Liver (tissue), 8 donors: ENCODE results near the gene RMP24.

Source experiments
- DNase-seq: peaks from one replicate; pipeline ENCODE4 v3.0.0-alpha.2; 2017; ENCODE audit warnings: low spot score
- H3K27ac ChIP-seq, 2 donors: one replicate each; pipeline ENCODE4 v1.7.0; 2013; ENCODE audit warnings: inconsistent platforms in 2 of 2, low read length in 2 of 2, control low read depth in 1 of 2, low read depth in 1 of 2, mild to moderate bottlenecking in 1 of 2
- H3K27me3 ChIP-seq, 4 donors: one replicate each; pipeline versions ENCODE4 v1.6.1 to v1.7.0; 2013; ENCODE audit warnings: low read length in 3 of 4, inconsistent platforms in 1 of 4, mild to moderate bottlenecking in 1 of 4, moderate library complexity in 1 of 4; ENCODE audit not compliant: control insufficient read depth in 4 of 4, insufficient read depth in 4 of 4
- H3K36me3 ChIP-seq, 4 donors: one replicate each; pipeline versions ENCODE4 v1.6.1 to v1.7.0; 2013; ENCODE audit warnings: low read length in 3 of 4, mild to moderate bottlenecking in 3 of 4, low read depth in 1 of 4, moderate library complexity in 1 of 4; ENCODE audit not compliant: control insufficient read depth in 4 of 4, insufficient read depth in 3 of 4
- H3K4me1 ChIP-seq, 4 donors: one replicate each; pipeline versions ENCODE4 v1.6.1 to v1.7.0; 2013; ENCODE audit warnings: low read length in 3 of 4, mild to moderate bottlenecking in 3 of 4, moderate library complexity in 1 of 4; ENCODE audit not compliant: control insufficient read depth in 4 of 4, insufficient read depth in 4 of 4
- H3K4me3 ChIP-seq, 3 donors: one replicate each; pipeline versions ENCODE4 v1.6.1 to v1.7.0; 2013; ENCODE audit warnings: low read length in 3 of 3, control low read depth in 1 of 3, low read depth in 1 of 3, mild to moderate bottlenecking in 1 of 3
- H3K9ac ChIP-seq, 2 donors: one replicate each; pipeline ENCODE4 v1.7.0; 2013; ENCODE audit warnings: low read length in 2 of 2, mild to moderate bottlenecking in 2 of 2, moderate library complexity in 2 of 2, control low read depth in 1 of 2, low read depth in 1 of 2
- H3K9me3 ChIP-seq, 4 donors: one replicate each; pipeline versions ENCODE4 v1.6.1 to v1.7.0; 2013; ENCODE audit warnings: low read length in 3 of 4; ENCODE audit not compliant: control insufficient read depth in 4 of 4
- CTCF ChIP-seq: fragments of 150-350 bp; IDR thresholded peaks from 2 replicates; pipeline ENCODE4 v1.5.1; 2017; ENCODE audit warnings: improper control_type of control experiment, low read depth, low read length; ENCODE audit not compliant: missing input control
- EGR1 ChIP-seq, 2 donors: IDR thresholded peaks; 2 replicates each; pipeline ENCODE4 v1.6.1; 2016 to 2018; ENCODE audit warnings: antibody characterized with exemption in 2 of 2, low read depth in 2 of 2
- FOXA1 ChIP-seq: IDR thresholded peaks from 2 replicates; pipeline ENCODE4 v1.6.1; 2016; ENCODE audit warnings: antibody characterized with exemption
- FOXA2 ChIP-seq: IDR thresholded peaks from 2 replicates; pipeline ENCODE4 v1.6.1; 2016; ENCODE audit warnings: antibody characterized with exemption
- GABPA ChIP-seq, 2 donors: IDR thresholded peaks in 1 of 2; conservative IDR thresholded peaks in 1 of 2; 2 replicates each; pipeline ENCODE4 v1.6.1; 2016; ENCODE audit warnings: antibody characterized with exemption in 2 of 2, mild to moderate bottlenecking in 1 of 2, moderate library complexity in 1 of 2
- HNF4A ChIP-seq, 2 donors: conservative IDR thresholded peaks; 2 replicates each; pipeline ENCODE4 v1.6.1; 2016; ENCODE audit warnings: antibody characterized with exemption in 2 of 2, mild to moderate bottlenecking in 2 of 2
- HNF4G ChIP-seq: IDR thresholded peaks from 2 replicates; pipeline ENCODE4 v1.6.1; 2016; ENCODE audit warnings: antibody characterized with exemption
- JUND ChIP-seq, 2 donors: IDR thresholded peaks; 2 replicates each; pipeline ENCODE4 v1.6.1; 2016; ENCODE audit warnings: antibody characterized with exemption in 2 of 2
- MAX ChIP-seq: IDR thresholded peaks from 2 replicates; pipeline ENCODE4 v1.6.1; 2016; ENCODE audit warnings: antibody characterized with exemption
- NR2F2 ChIP-seq: IDR thresholded peaks from 2 replicates; pipeline ENCODE4 v1.6.1; 2016; ENCODE audit warnings: antibody characterized with exemption
- RXRA ChIP-seq, 2 donors: IDR thresholded peaks; 2 replicates each; pipeline ENCODE4 v1.6.1; 2017 to 2018; ENCODE audit warnings: antibody characterized with exemption in 2 of 2, mild to moderate bottlenecking in 1 of 2
- SP1 ChIP-seq: IDR thresholded peaks from 2 replicates; pipeline ENCODE4 v1.6.1; 2018; ENCODE audit warnings: antibody characterized with exemption, mild to moderate bottlenecking
- YY1 ChIP-seq: IDR thresholded peaks from 2 replicates; pipeline ENCODE4 v1.6.1; 2016; ENCODE audit warnings: antibody characterized with exemption, mild to moderate bottlenecking
- ZBTB33 ChIP-seq: IDR thresholded peaks from 2 replicates; pipeline ENCODE4 v1.6.1; 2016; ENCODE audit warnings: antibody characterized with exemption
- WGBS: extraction: QIAGEN DNeasy Blood & Tissue Kit; methylation state at CpG from one replicate; pipeline ENCODE4 v1.1.7; 2013; 5-methylcytosine and 5-hydroxymethylcytosine counted together
- TF ChIP-seq, protein P1 (sequence below): IDR thresholded peaks from 2 replicates; pipeline ENCODE4 v1.6.1; 2016; ENCODE audit warnings: antibody characterized with exemption, mild to moderate bottlenecking
- TF ChIP-seq, protein P2 (sequence below): IDR thresholded peaks from 2 replicates; pipeline ENCODE4 v1.6.1; 2016; ENCODE audit warnings: antibody characterized with exemption
- donor health status: healthy.
- donor health status: healthy.
- donor health status: healthy.
- donor health status: healthy.
- donor health status: healthy.

Gene RMP24

GRCh38 chr18:35939138-35939537, 33.3 kb upstream of the RMP24 start:
- no peak for DNase-seq
- Histone ChIP-seq H3K27ac (no peak overlapping the region), H3K9ac (no peak overlapping the region), H3K9me3 (no peaks in the 10 kb centered on the region), H3K4me1 (no peaks in the 10 kb centered on the region), H3K36me3 (no peaks in the 10 kb centered on the region), H3K27me3 (peaks cover 0 to 3% (median 0%) of the 10 kb centered on the region in 4 donors), H3K4me3 (no peak overlapping the region)
- WGBS, result 55% methylated on average over 5 of the region's 5 CpGs
- TF ChIP-seq GABPA (IDR thresholded peaks at IDR 0.05 in 1 of 2, conservative IDR thresholded peaks at IDR 0.05 in 1 of 2) (no peak), HNF4A (conservative IDR thresholded peaks at IDR 0.05) (no peak), YY1 (no peak), JUND (IDR thresholded peaks at IDR 0.05) (no peak), HNF4G (no peak), EGR1 (IDR thresholded peaks at IDR 0.05; ENCODE audit: low read depth in 2 of 2) (no peak), RXRA (IDR thresholded peaks at IDR 0.05) (no peak), FOXA1 (no peak)
- TF ChIP-seq, protein P1, sequence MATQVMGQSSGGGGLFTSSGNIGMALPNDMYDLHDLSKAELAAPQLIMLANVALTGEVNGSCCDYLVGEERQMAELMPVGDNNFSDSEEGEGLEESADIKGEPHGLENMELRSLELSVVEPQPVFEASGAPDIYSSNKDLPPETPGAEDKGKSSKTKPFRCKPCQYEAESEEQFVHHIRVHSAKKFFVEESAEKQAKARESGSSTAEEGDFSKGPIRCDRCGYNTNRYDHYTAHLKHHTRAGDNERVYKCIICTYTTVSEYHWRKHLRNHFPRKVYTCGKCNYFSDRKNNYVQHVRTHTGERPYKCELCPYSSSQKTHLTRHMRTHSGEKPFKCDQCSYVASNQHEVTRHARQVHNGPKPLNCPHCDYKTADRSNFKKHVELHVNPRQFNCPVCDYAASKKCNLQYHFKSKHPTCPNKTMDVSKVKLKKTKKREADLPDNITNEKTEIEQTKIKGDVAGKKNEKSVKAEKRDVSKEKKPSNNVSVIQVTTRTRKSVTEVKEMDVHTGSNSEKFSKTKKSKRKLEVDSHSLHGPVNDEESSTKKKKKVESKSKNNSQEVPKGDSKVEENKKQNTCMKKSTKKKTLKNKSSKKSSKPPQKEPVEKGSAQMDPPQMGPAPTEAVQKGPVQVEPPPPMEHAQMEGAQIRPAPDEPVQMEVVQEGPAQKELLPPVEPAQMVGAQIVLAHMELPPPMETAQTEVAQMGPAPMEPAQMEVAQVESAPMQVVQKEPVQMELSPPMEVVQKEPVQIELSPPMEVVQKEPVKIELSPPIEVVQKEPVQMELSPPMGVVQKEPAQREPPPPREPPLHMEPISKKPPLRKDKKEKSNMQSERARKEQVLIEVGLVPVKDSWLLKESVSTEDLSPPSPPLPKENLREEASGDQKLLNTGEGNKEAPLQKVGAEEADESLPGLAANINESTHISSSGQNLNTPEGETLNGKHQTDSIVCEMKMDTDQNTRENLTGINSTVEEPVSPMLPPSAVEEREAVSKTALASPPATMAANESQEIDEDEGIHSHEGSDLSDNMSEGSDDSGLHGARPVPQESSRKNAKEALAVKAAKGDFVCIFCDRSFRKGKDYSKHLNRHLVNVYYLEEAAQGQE, result no peak
- TF ChIP-seq, protein P2, sequence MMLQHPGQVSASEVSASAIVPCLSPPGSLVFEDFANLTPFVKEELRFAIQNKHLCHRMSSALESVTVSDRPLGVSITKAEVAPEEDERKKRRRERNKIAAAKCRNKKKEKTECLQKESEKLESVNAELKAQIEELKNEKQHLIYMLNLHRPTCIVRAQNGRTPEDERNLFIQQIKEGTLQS, result no peak

- no peaks in the 10 kb centered on the region for H3K36me3 ChIP-seq
- no peak overlapping the region for H3K27ac ChIP-seq
- H3K4me1 ChIP-seq, result no peaks in the 10 kb centered on the region
- H3K9ac ChIP-seq, result no peak overlapping the region
- WGBS, result 76% methylated on average over 6 of the region's 6 CpGs
- no peak for DNase-seq
- peaks cover 0 to 3% (median 0%) of the 10 kb centered on the region in 4 donors for H3K27me3 ChIP-seq
- no peak overlapping the region for H3K4me3 ChIP-seq
- no peaks in the 10 kb centered on the region for H3K9me3 ChIP-seq
- TF ChIP-seq, protein P1, result no peak
- no peak for TF ChIP-seq HNF4A (conservative IDR thresholded peaks at IDR 0.05)
- TF ChIP-seq MAX, result no peak
- no peak for TF ChIP-seq GABPA (IDR thresholded peaks at IDR 0.05 in 1 of 2, conservative IDR thresholded peaks at IDR 0.05 in 1 of 2)
- TF ChIP-seq SP1, result no peak
- TF ChIP-seq CTCF, result no peak
- no peak for TF ChIP-seq ZBTB33
- TF ChIP-seq JUND (IDR thresholded peaks at IDR 0.05), result no peak
- no peak for TF ChIP-seq NR2F2
- TF ChIP-seq RXRA (IDR thresholded peaks at IDR 0.05), result no peak
- no peak for TF ChIP-seq FOXA2
These were observed 31.2 kb upstream of the RMP24 start for GRCh38 chr18:35941299-35941698.
